Fibroblast of upper back skin (primary cell): ENCODE results near the gene LRCH1.

Experiments used
- DNase-seq: peaks from one replicate; pipeline ENCODE4 v3.0.0-alpha.2; 2013

LRCH1 gene

GRCh38 chr13:46618694-46619254 lies 65.8 kb downstream of the LRCH1 start:
- DNase-seq, result no peak

GRCh38 chr13:46620029-46620428 lies 67.1 kb downstream of the LRCH1 start:
- no peak for DNase-seq

GRCh38 chr13:46620471-46620870 lies 67.5 kb downstream of the LRCH1 start:
- DNase-seq, result no peak

- no peak for DNase-seq
These were observed 68.2 kb downstream of the LRCH1 start for GRCh38 chr13:46621133-46621532.

GRCh38 chr13:46621792-46622629 lies 69.0 kb downstream of the LRCH1 start:
- no peak for DNase-seq

GRCh38 chr13:46622630-46623256 lies 69.8 kb downstream of the LRCH1 start:
- DNase-seq, result peak; percentile 84

GRCh38 chr13:46624353-46624752 lies 71.4 kb downstream of the LRCH1 start:
- no peak for DNase-seq

GRCh38 chr13:46624821-46625220 lies 71.9 kb downstream of the LRCH1 start:
- no peak for DNase-seq

GRCh38 chr13:46627462-46627861 lies 74.5 kb downstream of the LRCH1 start:
- no peak for DNase-seq

- DNase-seq, result no peak
These were observed 75.8 kb downstream of the LRCH1 start for GRCh38 chr13:46628622-46629365.

GRCh38 chr13:46629811-46630413 lies 76.9 kb downstream of the LRCH1 start:
- DNase-seq, result no peak

GRCh38 chr13:46630431-46631178 lies 77.6 kb downstream of the LRCH1 start:
- no peak for DNase-seq

GRCh38 chr13:46631179-46631542 lies 78.2 kb downstream of the LRCH1 start:
- DNase-seq, result no peak

GRCh38 chr13:46632176-46632575 lies 79.2 kb downstream of the LRCH1 start:
- peak; percentile 68 for DNase-seq

- DNase-seq, result peak; percentile 94
These were observed 80.4 kb downstream of the LRCH1 start for GRCh38 chr13:46633416-46633815.

- no peak for DNase-seq
These were observed 83.5 kb downstream of the LRCH1 start for GRCh38 chr13:46636451-46636850.

GRCh38 chr13:46637213-46637612 lies 84.2 kb downstream of the LRCH1 start:
- no peak for DNase-seq

GRCh38 chr13:46638262-46638661 lies 85.3 kb downstream of the LRCH1 start:
- no peak for DNase-seq

GRCh38 chr13:46639033-46639981 lies 86.3 kb downstream of the LRCH1 start:
- DNase-seq, result peak; percentile 48

GRCh38 chr13:46640843-46641242 lies 87.9 kb downstream of the LRCH1 start:
- DNase-seq, result no peak
